ENCODE results near the gene MACROH2A1.

DNA sequence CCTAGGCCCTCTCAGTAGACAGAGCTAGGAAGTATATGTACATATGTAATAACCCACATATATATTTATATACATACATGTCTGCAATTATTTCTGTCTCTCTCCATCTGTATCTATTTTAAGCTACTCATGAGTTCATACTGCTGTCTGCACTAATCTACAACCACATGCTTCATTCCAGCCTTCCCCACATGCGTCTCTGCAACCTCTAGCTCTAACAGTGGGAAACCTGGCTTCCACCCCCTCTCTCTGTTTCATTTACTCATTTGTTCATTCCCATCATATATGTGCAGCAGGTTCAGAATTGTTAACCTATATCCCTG lies 24.8 kb upstream of the MACROH2A1 start:
- TF ChIP-seq, protein P1, sequence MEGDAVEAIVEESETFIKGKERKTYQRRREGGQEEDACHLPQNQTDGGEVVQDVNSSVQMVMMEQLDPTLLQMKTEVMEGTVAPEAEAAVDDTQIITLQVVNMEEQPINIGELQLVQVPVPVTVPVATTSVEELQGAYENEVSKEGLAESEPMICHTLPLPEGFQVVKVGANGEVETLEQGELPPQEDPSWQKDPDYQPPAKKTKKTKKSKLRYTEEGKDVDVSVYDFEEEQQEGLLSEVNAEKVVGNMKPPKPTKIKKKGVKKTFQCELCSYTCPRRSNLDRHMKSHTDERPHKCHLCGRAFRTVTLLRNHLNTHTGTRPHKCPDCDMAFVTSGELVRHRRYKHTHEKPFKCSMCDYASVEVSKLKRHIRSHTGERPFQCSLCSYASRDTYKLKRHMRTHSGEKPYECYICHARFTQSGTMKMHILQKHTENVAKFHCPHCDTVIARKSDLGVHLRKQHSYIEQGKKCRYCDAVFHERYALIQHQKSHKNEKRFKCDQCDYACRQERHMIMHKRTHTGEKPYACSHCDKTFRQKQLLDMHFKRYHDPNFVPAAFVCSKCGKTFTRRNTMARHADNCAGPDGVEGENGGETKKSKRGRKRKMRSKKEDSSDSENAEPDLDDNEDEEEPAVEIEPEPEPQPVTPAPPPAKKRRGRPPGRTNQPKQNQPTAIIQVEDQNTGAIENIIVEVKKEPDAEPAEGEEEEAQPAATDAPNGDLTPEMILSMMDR (IDR thresholded peaks at IDR 0.05; ENCODE audit: borderline replicate concordance, extremely low read depth, low read length, poor library complexity, severe bottlenecking), result no peak
- no peak for TF ChIP-seq EZH2 (IDR thresholded peaks at IDR 0.05; ENCODE audit: borderline replicate concordance, low read depth, low read length, severe bottlenecking)

All from DND-41 (cell line).